ENCODE measurements around the gene FDCSP. TPM values are rescaled to one million over a fixed set of nuclear protein-coding genes. Genes with fewer than 3 reads are reported as not detected.

FDCSP gene
- total RNA-seq, 2 experiments from 2014 or later: not detected

- no peaks in the 10 kb centered on the region for H3K9me3 Mint-ChIP-seq
- no peaks in the 10 kb centered on the region for H3K27me3 Mint-ChIP-seq
- CTCF ChIA-PET: no interaction called here
- no peaks in the 10 kb centered on the region for H3K4me1 Mint-ChIP-seq
- H3K36me3 Mint-ChIP-seq (ENCODE audit: low read depth): no peaks in the 10 kb centered on the region
- no peak for DNase-seq
- H3K4me3 Mint-ChIP-seq: no peak overlapping the region
- no peak overlapping the region for H3K27ac Mint-ChIP-seq
- POLR2A ChIA-PET: no interaction called here
Measured at GRCh38 chr4:70269674-70270073, 43.8 kb downstream of the FDCSP start.

GRCh38 chr4:70277121-70277520 is 51.2 kb downstream of the FDCSP start:
- ChIA-PET POLR2A (no interaction called here), CTCF (no interaction called here)
- Mint-ChIP-seq H3K9me3 (no peaks in the 10 kb centered on the region), H3K4me1 (no peaks in the 10 kb centered on the region), H3K27me3 (no peaks in the 10 kb centered on the region), H3K27ac (no peak overlapping the region), H3K36me3 (ENCODE audit: low read depth) (no peaks in the 10 kb centered on the region), H3K4me3 (no peak overlapping the region)
- DNase-seq: no peak

GRCh38 chr4:70280567-70280966 is 54.6 kb downstream of the FDCSP start:
- H3K4me3 Mint-ChIP-seq: no peak overlapping the region
- CTCF ChIA-PET: no interaction called here
- no peaks in the 10 kb centered on the region for H3K27me3 Mint-ChIP-seq
- no peaks in the 10 kb centered on the region for H3K36me3 Mint-ChIP-seq (ENCODE audit: low read depth)
- no peaks in the 10 kb centered on the region for H3K9me3 Mint-ChIP-seq
- no peak for DNase-seq
- POLR2A ChIA-PET: no interaction called here
- no peaks in the 10 kb centered on the region for H3K4me1 Mint-ChIP-seq
- H3K27ac Mint-ChIP-seq: no peak overlapping the region

Other genes with a start within 250 kb of the FDCSP start
- not detected for gene STATH, start 230.2 kb upstream of the FDCSP start, total RNA-seq
- gene HTN3, start 197.7 kb upstream of the FDCSP start, total RNA-seq: not detected
- gene HTN1, start 175.7 kb upstream of the FDCSP start, total RNA-seq: not detected
- not detected for gene PRR27, start 71.9 kb upstream of the FDCSP start, total RNA-seq
- gene ODAM, start 30.4 kb upstream of the FDCSP start, total RNA-seq: not detected
- gene CSN3, start 16.5 kb downstream of the FDCSP start, total RNA-seq: not detected
- not detected for gene CABS1, start 108.9 kb downstream of the FDCSP start, total RNA-seq
- gene SMR3A, start 134.6 kb downstream of the FDCSP start, total RNA-seq: not detected
- gene SMR3B, start 157.0 kb downstream of the FDCSP start, total RNA-seq: not detected
- not detected for gene OPRPN, start 171.8 kb downstream of the FDCSP start, total RNA-seq
- gene MUC7, start 246.1 kb downstream of the FDCSP start, total RNA-seq: not detected

All from activated CD4-positive, alpha-beta memory T cell treated with anti-CD3 and anti-CD28 coated beads, Interleukin-2, amount 10 ng/mL, durations not matched to agents 7 days and 5 days (primary cell).